HepG2 (cell line): ENCODE measurements around the gene ACCSL. TPM values are rescaled to one million over a fixed set of nuclear protein-coding genes. Genes with fewer than 3 reads are reported as not detected.

Experiments used
- ATAC-seq: fragments of 200-7000 bp; cut with Tn5 transposase; 3 replicates; pipeline ENCODE4 v1.9.1; 2020; ENCODE audit warnings: mild to moderate bottlenecking, moderate library complexity
- BruUV-seq: library from RNA; stranded (reverse); fragments of 400-500 nt; replicated peaks from 2 replicates; lab custom pipeline; 2021; lab: Mats Ljungman, UMichigan
- CTCF ChIA-PET: fragments of 300-600 bp; formaldehyde crosslinking; extraction: SDS; loops from one replicate; lab custom pipeline; 2021; ENCODE audit warnings: low total read pairs, inconsistent platforms, low intra/inter-chr PET ratio; lab: Yijun Ruan, JAX
- POLR2A ChIA-PET: fragments of 350-600 bp; sonication (Branson Sonifier 250); formaldehyde crosslinking; loops from one replicate; lab custom pipeline; 2020; ENCODE audit warnings: antibody characterized with exemption, inconsistent platforms; lab: Yijun Ruan, JAX
- DNase-seq: peaks from one replicate; pipeline ENCODE4 v3.0.0-alpha.2; 2015; ENCODE audit warnings: low spot score
- FAIRE-seq: peaks from 3 replicates; lab custom pipeline; 2011; peaks lifted over from hg19 to GRCh38; lab: Jason Lieb, UNC
- H2AFZ ChIP-seq: one replicate; pipeline ENCODE4 v1.6.1; 2011; ENCODE audit warnings: low read length, inconsistent platforms
- H3K27ac ChIP-seq: fragments of 300-600 bp; 3 replicates; pipeline ENCODE4 v1.8.0; 2011; ENCODE audit warnings: mixed run types, mild to moderate bottlenecking, mixed read lengths, low read length, inconsistent platforms; ENCODE audit not compliant: insufficient read depth; ENCODE audit errors: extremely low read length
- H3K27me3 ChIP-seq, 2 experiments: fragments of 200-600 bp in 1 of 2; 2 replicates in 1 of 2; 3 replicates in 1 of 2; pipeline versions ENCODE4 v1.6.0 to v1.8.0; 2011; ENCODE audit warnings: low read length in 2 of 2, mild to moderate bottlenecking in 2 of 2, moderate library complexity in 2 of 2, inconsistent platforms in 1 of 2; ENCODE audit not compliant: insufficient read depth in 2 of 2, control insufficient read depth in 1 of 2
- H3K36me3 ChIP-seq, 2 experiments: fragments of 200-600 bp in 1 of 2; replicated peaks in 1 of 2; 2 replicates in 1 of 2; 3 replicates in 1 of 2; pipeline versions ENCODE4 v1.5.1 to v1.8.0; 2011; ENCODE audit warnings: low read length in 2 of 2, inconsistent platforms in 1 of 2; ENCODE audit not compliant: insufficient read depth in 2 of 2, control insufficient read depth in 1 of 2
- H3K4me1 ChIP-seq: 2 replicates; pipeline ENCODE4 v1.5.1; 2012; ENCODE audit warnings: low read length, inconsistent platforms; ENCODE audit not compliant: insufficient read depth
- H3K4me2 ChIP-seq: 2 replicates; pipeline ENCODE4 v1.6.0; 2011; ENCODE audit warnings: low read depth, low read length, inconsistent platforms
- H3K4me3 ChIP-seq, 3 experiments: fragments of 200-600 bp in 1 of 3; sonication (generic), shearing (Covaris generic) in 1 of 3; replicated peaks in 1 of 3; 2 replicates each; pipeline ENCODE4 v1.5.1; 2011 to 2016; ENCODE audit warnings: low read length in 3 of 3, inconsistent platforms in 2 of 3, low read depth in 2 of 3, mild to moderate bottlenecking in 2 of 3, control low read depth in 1 of 3, mixed read lengths in 1 of 3; ENCODE audit not compliant: insufficient read depth in 1 of 3
- H3K79me2 ChIP-seq: one replicate; pipeline ENCODE4 v1.6.1; 2011; ENCODE audit warnings: low read length, inconsistent platforms; ENCODE audit not compliant: insufficient read depth
- H3K9ac ChIP-seq: 2 replicates; pipeline ENCODE4 v1.6.0; 2011; ENCODE audit warnings: mild to moderate bottlenecking, low read depth, low read length, inconsistent platforms; ENCODE audit not compliant: insufficient read depth
- H3K9me3 ChIP-seq: 2 replicates; pipeline ENCODE4 v1.5.1; 2012; ENCODE audit warnings: mild to moderate bottlenecking, low read length
- H4K20me1 ChIP-seq: 2 replicates; pipeline ENCODE4 v1.6.0; 2011; ENCODE audit warnings: inconsistent platforms, mild to moderate bottlenecking, low read length, moderate library complexity; ENCODE audit not compliant: insufficient read depth
- AGO1 ChIP-seq: fragments of 200-400 bp; formaldehyde crosslinking; IDR thresholded peaks from 2 replicates; pipeline ENCODE4 v1.6.1; 2017; ENCODE audit warnings: mild to moderate bottlenecking, low read depth, low read length, moderate library complexity; ENCODE audit not compliant: poor library complexity, severe bottlenecking
- ARNT2 ChIP-seq: sonication (generic); formaldehyde crosslinking; IDR thresholded peaks from 2 replicates; pipeline ENCODE4 v1.8.0; 2022; ENCODE audit warnings: mild to moderate bottlenecking, low read depth, missing genetic modification reagents, moderate library complexity
- CHCHD3 ChIP-seq: sonication (generic); formaldehyde crosslinking; IDR thresholded peaks from 2 replicates; pipeline ENCODE4 v1.8.0; 2022; ENCODE audit warnings: mild to moderate bottlenecking, missing genetic modification reagents, moderate library complexity
- ELF3 ChIP-seq: IDR thresholded peaks from 2 replicates; pipeline ENCODE4 v1.6.1; 2016; ENCODE audit warnings: missing genetic modification reagents, missing compliant biosample characterization
- RARA ChIP-seq: IDR thresholded peaks from 2 replicates; pipeline ENCODE4 v1.6.1; 2016; ENCODE audit warnings: missing genetic modification reagents, missing compliant biosample characterization
- SALL1 ChIP-seq: sonication (generic); formaldehyde crosslinking; IDR thresholded peaks from 2 replicates; pipeline ENCODE4 v1.8.0; 2022; ENCODE audit warnings: mild to moderate bottlenecking, missing genetic modification reagents
- SMAD9 ChIP-seq: sonication (generic); formaldehyde crosslinking; IDR thresholded peaks from 2 replicates; pipeline ENCODE4 v1.5.1; 2020; ENCODE audit warnings: mild to moderate bottlenecking, missing genetic modification reagents
- TARDBP ChIP-seq: sonication (generic); formaldehyde crosslinking; IDR thresholded peaks from 2 replicates; pipeline ENCODE4 v1.8.0; 2022; ENCODE audit warnings: mild to moderate bottlenecking, missing genetic modification reagents
- ZNF546 ChIP-seq: sonication (generic); formaldehyde crosslinking; conservative IDR thresholded peaks from 2 replicates; pipeline ENCODE4 v1.8.1; 2023; ENCODE audit warnings: mild to moderate bottlenecking, missing genetic modification reagents
- ZNF547 ChIP-seq: sonication (generic); formaldehyde crosslinking; IDR thresholded peaks from 2 replicates; pipeline ENCODE4 v1.5.1; 2020; ENCODE audit warnings: mild to moderate bottlenecking, missing genetic modification reagents
- WGBS: methylation state at CpG from one replicate; pipeline ENCODE4 v1.1.6; 2017; ENCODE audit warnings: low lambda C conversion rate; 5-methylcytosine and 5-hydroxymethylcytosine counted together
- in situ Hi-C: cut with HindIII; loops from 2 replicates; pipeline ENCODE4 v1.10.0; 2017; ENCODE audit warnings: low pct_unique_long_range_greater_than_20kb; ENCODE audit not compliant: extremely low pct_ligation_motif_present
- intact Hi-C: fragments of 100-400 bp; cut with micrococcal nuclease; formaldehyde crosslinking; loops from one replicate; pipeline ENCODE4 v1.10.0; 2022; ENCODE audit not compliant: unreplicated experiment
- polyA plus RNA-seq, 8 experiments: library from polyadenylated mRNA; depleted of rRNA in 3 of 8; stranded (reverse) in 7 of 8; unstranded in 1 of 8; fragments of >200 nt; fragmentation: Illumina TruSeq in 4 of 8; extraction: Trizol in 4 of 8; gene quantifications; 2 replicates each; pipeline versions ENCODE4 v1.2.1 to v1.2.3, GENCODE V29; 2011 to 2016; ENCODE audit warnings: low read depth in 4 of 8, missing spikeins in 1 of 8, mixed read lengths in 1 of 8; ENCODE audit not compliant: insufficient read depth in 1 of 8
- total RNA-seq, 5 experiments: library from RNA; depleted of rRNA; stranded (reverse); fragments of >200 nt; fragmentation: Illumina TruSeq; extraction: Trizol; gene quantifications; 2 replicates each; pipeline ENCODE4 v1.2.3, GENCODE V29; 2016; ENCODE audit warnings: low read depth in 1 of 5
- TF ChIP-seq, protein P1 (sequence below): sonication (generic); formaldehyde crosslinking; IDR thresholded peaks from 2 replicates; pipeline ENCODE4 v1.4.0; 2020; ENCODE audit warnings: missing genetic modification reagents, borderline replicate concordance
- TF ChIP-seq, protein P2 (sequence below): sonication (generic); formaldehyde crosslinking; IDR thresholded peaks from 2 replicates; pipeline ENCODE4 v1.4.0; 2020; ENCODE audit warnings: missing genetic modification reagents, low read depth, mild to moderate bottlenecking, borderline replicate concordance
- TF ChIP-seq, protein P3 (sequence below): sonication (generic); formaldehyde crosslinking; IDR thresholded peaks from 2 replicates; pipeline ENCODE4 v1.4.0; 2020; ENCODE audit warnings: missing genetic modification reagents

ACCSL gene
- total and polyA plus RNA-seq, 2 of the 13 experiments (the other 11 are each of a cell fraction or from before 2014, with no cell fraction given) = not detected

- Histone ChIP-seq H2AFZ (no peak within 1 kb of the TSS), H3K4me2 (peak within 1 kb of the TSS; percentile 71), H3K79me2 (no peaks in the 10 kb centered on the region), H4K20me1 (no peaks in the 10 kb centered on the region), H3K27me3 (no peaks in the 10 kb centered on the region), H3K4me1 (peaks cover 19% of the 10 kb centered on the region), H3K4me3 (peak within 1 kb of the TSS; percentile 80 to 96 (median 90)), H3K9me3 (no peaks in the 10 kb centered on the region), H3K36me3 (no peaks in the 10 kb centered on the region; a peak in 1 of 5 replicates), H3K9ac (peak within 1 kb of the TSS; percentile 83), H3K27ac (peak within 1 kb of the TSS; percentile 55)
- CTCF ChIA-PET = interaction anchor here (1.3 to 2.8 kb wide), 3 partner anchors 14 to 443 kb away, joined by 4 to 17 read pairs (median 7); no protein-coding TSS in a partner anchor
- BruUV-seq = no TSS peak
- FAIRE-seq = peak; percentile 32
- in situ Hi-C loops = loop anchor here (10.0 kb wide), 1 partner anchor 439 kb away; no protein-coding TSS in a partner anchor
- DNase-seq = peak; percentile 66
- WGBS = 3% methylated on average over 29 of the region's 83 CpGs
- POLR2A ChIA-PET = interaction anchor here (0.6 to 1.1 kb wide), 3 partner anchors 10 to 227 kb away, joined by 3 to 4 read pairs (median 3); no protein-coding TSS in a partner anchor
- peak; percentile 94 for ATAC-seq
- intact Hi-C loops = loop anchor here (1.0 kb wide), 1 partner anchor 443 kb away; no protein-coding TSS in a partner anchor
- peak; percentile 62 for TF ChIP-seq SALL1
- 0 out of 2 replicates have a peak, but pooled peaks have one; percentile 32 for TF ChIP-seq SMAD9 (CRISPR knock-in tag)
- TF ChIP-seq RARA = 0 out of 2 replicates have a peak, but pooled peaks have one; percentile 8
- 0 out of 2 replicates have a peak, but pooled peaks have one; percentile 33 for TF ChIP-seq ELF3 (CRISPR knock-in tag)
- TF ChIP-seq, protein P1, sequence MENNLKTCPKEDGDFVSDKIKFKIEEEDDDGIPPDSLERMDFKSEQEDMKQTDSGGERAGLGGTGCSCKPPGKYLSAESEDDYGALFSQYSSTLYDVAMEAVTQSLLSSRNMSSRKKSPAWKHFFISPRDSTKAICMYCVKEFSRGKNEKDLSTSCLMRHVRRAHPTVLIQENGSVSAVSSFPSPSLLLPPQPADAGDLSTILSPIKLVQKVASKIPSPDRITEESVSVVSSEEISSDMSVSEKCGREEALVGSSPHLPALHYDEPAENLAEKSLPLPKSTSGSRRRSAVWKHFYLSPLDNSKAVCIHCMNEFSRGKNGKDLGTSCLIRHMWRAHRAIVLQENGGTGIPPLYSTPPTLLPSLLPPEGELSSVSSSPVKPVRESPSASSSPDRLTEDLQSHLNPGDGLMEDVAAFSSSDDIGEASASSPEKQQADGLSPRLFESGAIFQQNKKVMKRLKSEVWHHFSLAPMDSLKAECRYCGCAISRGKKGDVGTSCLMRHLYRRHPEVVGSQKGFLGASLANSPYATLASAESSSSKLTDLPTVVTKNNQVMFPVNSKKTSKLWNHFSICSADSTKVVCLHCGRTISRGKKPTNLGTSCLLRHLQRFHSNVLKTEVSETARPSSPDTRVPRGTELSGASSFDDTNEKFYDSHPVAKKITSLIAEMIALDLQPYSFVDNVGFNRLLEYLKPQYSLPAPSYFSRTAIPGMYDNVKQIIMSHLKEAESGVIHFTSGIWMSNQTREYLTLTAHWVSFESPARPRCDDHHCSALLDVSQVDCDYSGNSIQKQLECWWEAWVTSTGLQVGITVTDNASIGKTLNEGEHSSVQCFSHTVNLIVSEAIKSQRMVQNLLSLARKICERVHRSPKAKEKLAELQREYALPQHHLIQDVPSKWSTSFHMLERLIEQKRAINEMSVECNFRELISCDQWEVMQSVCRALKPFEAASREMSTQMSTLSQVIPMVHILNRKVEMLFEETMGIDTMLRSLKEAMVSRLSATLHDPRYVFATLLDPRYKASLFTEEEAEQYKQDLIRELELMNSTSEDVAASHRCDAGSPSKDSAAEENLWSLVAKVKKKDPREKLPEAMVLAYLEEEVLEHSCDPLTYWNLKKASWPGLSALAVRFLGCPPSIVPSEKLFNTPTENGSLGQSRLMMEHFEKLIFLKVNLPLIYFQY (CRISPR knock-in tag) = peak; percentile 98
- 0 out of 2 replicates have a peak, but pooled peaks have one; percentile 12 for TF ChIP-seq ZNF546
- TF ChIP-seq ZNF547 (CRISPR knock-in tag) = peak; percentile 73; the same call in 1 of the 2 replicates
- TF ChIP-seq ARNT2 (CRISPR knock-in tag) = peak; percentile 16; the same call in 1 of the 2 replicates
- TF ChIP-seq, protein P2, sequence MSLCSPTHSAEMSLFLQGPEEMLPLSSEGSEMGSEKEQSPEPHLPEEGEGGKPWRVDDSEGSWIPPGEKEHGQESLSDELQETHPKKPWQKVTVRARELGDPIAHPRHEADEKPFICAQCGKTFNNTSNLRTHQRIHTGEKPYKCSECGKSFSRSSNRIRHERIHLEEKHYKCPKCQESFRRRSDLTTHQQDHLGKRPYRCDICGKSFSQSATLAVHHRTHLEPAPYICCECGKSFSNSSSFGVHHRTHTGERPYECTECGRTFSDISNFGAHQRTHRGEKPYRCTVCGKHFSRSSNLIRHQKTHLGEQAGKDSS (CRISPR knock-in tag) = peak; percentile 82; the same call in 1 of the 2 replicates
- TF ChIP-seq AGO1 = peak; percentile 32
- peak; percentile 74; the same call in 1 of the 2 replicates for TF ChIP-seq CHCHD3
- TF ChIP-seq, protein P3, sequence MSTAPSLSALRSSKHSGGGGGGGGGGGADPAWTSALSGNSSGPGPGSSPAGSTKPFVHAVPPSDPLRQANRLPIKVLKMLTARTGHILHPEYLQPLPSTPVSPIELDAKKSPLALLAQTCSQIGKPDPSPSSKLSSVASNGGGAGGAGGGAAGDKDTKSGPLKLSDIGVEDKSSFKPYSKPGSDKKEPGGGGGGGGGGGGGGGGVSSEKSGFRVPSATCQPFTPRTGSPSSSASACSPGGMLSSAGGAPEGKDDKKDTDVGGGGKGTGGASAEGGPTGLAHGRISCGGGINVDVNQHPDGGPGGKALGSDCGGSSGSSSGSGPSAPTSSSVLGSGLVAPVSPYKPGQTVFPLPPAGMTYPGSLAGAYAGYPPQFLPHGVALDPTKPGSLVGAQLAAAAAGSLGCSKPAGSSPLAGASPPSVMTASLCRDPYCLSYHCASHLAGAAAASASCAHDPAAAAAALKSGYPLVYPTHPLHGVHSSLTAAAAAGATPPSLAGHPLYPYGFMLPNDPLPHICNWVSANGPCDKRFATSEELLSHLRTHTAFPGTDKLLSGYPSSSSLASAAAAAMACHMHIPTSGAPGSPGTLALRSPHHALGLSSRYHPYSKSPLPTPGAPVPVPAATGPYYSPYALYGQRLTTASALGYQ (CRISPR knock-in tag) = no peak
- TF ChIP-seq TARDBP (CRISPR knock-in tag) = peak; percentile 49; the same call in 1 of the 2 replicates
Measured at GRCh38 chr11:44095506-44096359, 48.0 kb downstream of the ACCSL start, which contains the start of gene EXT2. TSS of gene EXT2 (plus strand) at chr11:44095678. CDS start at chr11:44107713, 12,035 bp downstream.
